ENCODE measurements around the gene SDCBP2.

Gene SDCBP2

DNA sequence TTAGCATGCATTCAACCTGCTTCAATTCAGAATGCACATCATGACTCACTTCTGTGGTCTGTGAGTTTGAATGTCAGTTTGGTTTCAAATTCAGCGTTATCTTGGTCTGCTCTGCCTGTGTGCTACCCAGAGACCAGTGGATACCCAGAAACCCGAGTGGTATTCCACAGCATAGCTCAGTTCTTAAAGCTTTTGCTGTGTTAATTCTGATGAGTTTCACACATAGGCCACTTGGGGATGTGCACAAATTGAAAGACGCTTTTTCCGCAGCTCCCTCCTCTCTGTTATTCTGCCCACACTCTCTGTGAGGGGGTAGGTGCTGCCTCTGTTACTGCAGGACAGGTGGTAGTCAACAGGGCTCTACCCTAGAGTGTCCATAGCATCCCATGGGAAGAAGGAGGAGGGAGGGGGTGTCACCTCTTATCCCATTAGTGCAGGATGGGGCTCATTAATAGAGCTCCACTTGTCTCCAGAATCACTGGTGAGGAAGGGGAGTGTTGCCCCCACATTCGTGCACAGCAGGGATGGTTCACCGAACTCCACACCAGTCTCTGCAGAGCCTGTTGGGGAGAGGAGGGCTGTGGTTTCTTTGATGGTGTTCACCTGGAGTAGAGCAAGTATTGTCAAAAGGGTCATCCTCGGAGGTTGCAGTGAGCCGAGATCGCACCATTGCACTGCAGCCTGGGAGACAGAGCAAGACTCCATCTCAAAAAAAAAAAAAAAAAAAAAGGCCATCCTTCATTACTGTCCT is 29.2 kb upstream of the SDCBP2 start:
- DNase-seq, result no peak

GRCh38 chr20:1353956-1354355 is 25.0 kb upstream of the SDCBP2 start:
- DNase-seq, result no peak

DNA sequence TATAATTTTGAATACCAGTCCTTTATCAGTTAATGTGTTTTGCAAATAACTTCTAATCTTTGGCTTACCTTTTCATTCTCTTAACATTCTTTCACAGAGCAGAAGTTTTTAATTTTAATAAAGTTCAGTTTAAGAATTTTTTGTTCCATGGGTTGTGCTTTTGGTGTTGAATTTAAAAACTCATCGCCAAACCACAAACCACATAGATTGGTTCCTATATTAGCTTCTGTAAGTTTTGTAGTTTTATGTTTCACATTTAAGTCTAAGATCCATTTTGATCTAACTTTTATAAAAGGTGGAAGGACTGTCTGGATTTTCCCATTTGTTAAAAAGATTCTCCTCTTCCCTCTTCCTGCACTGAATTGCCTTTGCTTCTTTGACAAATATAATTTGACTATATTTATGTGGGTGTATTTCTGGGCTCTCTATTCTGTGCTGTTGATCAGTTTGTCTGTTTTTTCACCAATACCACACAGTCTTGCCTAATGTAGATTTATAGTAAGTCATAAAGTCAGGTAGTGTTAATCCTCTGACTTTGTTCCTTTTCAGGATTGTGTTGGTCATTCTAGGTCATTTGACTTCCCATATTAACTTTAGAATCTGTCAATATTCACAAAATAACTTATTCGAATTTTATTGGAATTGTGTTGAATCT is 17.5 kb upstream of the SDCBP2 start:
- no peak for DNase-seq

DNA sequence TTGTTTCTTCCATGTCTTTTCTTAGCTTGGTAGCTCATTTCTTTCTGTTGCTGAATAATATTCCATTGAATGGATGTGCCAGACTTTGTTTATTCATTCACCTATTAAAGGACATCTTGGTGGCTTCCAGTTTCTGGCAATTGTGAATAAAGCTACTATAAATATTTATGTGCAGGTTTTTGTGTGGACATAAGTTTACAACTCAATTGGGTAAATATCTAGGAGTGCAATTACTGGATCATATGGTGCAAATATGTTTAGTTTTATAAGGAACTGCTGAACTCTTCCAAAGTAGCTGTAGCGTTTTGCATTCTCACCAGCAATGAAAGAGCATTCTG is 16.8 kb upstream of the SDCBP2 start:
- no peak for DNase-seq

DNA sequence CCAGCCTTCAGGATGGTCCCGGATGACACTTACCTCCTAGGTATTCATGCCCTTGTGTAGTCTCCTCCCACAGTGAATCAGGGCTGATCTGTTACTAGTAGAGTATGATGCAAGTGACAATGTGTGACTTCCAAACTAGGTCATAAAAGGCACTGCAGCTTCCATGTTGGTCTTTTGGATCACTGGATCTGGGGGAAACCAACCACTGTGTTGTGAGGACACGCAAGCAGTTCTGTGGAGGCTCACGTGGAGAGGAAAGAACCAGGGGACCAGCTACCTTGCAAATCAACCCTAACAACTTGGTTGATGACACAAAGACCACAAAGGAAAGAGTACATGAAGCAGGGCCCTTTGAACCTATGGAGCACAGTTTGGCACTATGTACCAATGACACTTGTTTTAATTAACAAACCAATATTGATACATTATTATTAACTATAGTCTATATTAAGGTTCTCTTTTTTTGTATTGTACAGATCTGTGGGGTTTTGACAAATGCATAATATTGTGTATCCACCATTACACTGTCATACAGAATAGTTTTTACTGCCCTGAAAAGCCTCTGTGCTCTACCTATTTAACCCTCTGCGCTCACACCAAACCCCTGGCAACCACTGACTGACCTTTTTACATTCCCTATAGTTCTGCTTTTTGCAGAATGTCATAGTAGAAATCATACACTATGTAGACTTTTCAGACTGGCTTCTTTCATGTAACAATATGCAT is 16.3 kb upstream of the SDCBP2 start:
- no peak for DNase-seq

DNA sequence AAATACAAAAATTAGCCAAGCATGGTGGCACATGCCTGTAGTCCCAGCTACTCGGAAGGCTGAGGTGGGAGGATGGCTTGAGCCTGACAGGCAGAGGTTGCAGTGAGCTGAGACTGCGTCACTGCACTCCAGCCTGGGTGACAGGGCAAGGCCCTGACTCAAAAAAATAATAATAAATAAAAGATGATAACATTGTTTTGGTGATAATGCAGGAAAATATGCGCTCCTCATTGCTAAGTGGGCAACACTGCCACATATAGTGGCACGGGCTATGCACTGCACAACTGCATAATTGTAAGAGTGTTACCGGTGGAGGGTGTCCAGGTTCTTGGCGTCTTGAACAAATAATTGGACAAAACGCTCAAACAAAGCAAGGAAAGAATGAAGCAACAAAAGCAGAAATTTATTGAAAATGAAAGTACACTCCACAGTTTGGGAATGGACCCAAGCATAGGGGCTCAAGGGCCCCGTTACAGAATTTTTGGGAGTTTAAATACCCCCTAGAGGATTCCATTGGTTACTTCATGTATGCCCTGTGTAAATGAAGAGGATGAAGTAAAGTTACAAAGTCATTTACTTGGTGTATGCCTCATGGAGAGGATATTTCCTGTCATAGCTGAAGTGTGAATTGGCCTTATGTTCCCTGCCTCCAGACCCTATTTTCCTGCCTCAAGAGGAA is 14.6 kb upstream of the SDCBP2 start:
- DNase-seq, result peak; percentile 1

DNA sequence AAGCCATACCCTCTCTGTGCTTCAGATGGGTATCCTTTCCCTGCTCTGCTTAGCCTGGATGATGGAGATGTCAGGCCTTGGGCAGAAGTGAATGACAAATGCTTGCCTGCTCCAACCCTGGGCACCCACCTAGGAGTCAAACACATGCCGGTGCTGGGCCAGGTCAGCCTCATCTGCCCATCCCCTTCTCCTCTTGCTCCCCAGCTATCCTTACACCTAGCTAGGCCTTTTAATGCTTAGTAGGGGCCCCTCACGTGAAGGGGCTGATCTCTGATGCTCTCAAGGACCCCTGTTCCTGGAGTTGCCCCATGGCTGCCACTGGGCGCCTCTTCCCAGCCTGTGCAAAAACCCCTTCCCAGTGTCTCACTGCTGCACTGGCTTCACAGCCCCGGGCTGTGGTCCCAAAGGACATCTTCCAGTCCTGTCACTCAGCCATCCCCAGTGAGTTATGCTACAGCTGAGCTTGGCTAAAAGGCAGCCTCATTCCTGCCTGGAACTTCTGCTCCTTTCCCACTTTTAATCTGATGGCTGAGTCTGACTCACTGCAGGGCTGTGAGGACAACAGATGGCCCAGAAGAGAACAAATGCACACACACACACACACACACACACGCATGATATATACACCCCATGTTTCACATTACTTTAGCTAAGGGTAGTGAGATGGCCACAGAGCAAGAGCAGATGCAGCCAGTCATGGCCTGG is 12.8 kb upstream of the SDCBP2 start:
- no peak for DNase-seq

DNA sequence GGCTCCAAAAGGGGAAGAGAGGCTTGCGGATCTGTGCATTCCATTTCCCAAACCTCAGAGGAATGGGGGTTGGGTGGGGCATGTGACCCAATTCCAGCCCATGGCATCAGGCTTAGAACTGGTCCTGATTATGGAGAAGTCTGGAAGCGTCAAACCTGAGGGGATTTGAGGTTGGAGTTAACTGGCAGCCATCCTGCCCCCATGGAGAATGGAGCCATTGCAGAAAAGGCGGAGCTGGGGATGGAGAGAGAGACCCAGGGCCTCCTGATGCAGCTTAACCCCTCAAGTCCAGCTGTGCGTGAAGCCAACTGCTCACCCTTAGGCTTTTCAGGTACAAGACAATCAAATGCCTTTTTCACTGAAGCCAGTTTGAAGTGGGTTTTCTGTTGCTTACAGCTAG is 9.9 kb upstream of the SDCBP2 start:
- DNase-seq, result no peak

- DNase-seq, result no peak
Measured at GRCh38 chr20:1338096-1338495, 9.2 kb upstream of the SDCBP2 start.

GRCh38 chr20:1337441-1337840 is 8.5 kb upstream of the SDCBP2 start:
- no peak for DNase-seq

- no peak for DNase-seq
Measured at GRCh38 chr20:1336699-1337367, 7.9 kb upstream of the SDCBP2 start.

GRCh38 chr20:1335961-1336698 is 7.2 kb upstream of the SDCBP2 start:
- no peak for DNase-seq

DNA sequence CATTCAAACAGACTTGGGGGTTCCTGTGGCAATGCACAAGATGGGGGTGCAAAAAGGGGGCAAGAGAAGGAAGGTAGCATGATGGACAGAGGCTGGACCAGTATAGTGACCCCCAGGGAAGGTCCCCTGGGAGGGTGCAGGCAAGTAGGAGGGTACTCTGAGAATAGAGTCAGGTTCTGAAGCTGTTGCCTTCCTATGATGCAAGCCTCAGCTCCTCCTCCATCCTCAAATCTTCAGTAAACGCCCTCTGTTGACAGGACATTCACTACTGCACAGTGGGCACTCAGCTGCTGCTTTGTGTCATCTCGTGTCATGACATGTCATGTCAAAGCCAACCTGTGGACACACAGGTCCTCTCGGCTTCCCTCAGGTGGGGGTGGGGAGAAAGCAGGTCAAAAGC is 5.8 kb upstream of the SDCBP2 start:
- peak; percentile 32 for DNase-seq

DNA sequence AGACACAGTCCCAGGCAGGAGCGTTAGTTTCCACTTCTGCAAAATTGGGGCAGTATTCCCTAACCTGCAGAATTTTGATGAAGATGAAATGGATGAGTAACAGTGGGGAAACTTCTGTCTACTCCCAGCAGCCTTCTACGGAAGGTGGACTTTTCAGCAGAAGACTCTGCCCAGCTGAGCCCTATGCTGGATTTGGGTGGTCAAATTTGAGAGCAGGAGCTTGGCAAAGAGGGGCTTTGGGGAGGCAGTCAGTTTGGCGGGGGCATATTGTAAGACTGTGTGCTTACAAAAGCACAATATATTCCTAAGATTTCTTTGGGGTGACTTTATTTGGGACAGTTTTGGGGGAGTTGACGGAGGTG is 5.4 kb upstream of the SDCBP2 start:
- DNase-seq, result no peak

DNA sequence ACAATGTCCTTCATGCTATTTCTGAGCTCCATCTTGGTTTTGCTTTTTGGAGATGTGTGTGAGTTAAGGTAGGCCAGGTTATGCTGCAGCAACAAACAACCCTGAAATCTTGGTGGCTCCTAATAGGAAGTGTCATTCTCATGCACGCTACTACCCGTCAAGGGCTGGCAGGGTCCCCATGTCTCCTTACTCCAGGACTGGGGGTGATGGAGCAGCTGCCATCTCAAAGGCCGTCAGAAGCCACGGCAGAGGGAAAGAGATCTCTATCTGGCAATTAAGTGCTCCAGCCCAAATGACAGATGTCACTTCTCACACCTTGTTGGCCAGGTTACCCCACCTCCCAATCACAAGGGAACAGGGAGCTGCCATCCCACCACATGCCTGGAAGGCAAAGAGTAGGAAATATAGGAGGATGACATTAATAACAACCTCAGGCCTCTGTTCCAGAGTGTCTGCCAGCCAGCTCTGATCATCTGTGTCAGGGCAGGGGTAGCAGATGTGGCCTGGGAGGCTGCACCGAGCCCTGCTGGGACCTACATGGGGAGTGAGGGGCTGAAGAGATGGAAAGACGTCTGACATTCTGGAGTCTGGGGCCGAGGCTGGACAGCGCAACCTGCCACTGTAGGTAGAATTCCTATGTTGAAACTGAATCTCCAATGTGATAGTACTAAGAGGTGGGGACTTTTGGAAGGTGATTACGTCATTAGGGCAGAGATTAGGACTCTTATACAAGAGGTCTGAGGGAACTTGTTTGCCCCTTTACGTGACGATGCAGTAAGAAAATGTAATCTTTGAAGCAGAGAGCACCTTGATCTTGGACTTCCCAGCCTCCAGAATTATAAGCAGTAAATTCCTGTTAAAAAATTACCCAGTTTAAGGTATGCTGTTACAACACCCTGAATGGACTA is 4.8 kb upstream of the SDCBP2 start:
- no peak for DNase-seq

GRCh38 chr20:1332749-1333300 is 3.9 kb upstream of the SDCBP2 start:
- peak; percentile 43 for DNase-seq

DNA sequence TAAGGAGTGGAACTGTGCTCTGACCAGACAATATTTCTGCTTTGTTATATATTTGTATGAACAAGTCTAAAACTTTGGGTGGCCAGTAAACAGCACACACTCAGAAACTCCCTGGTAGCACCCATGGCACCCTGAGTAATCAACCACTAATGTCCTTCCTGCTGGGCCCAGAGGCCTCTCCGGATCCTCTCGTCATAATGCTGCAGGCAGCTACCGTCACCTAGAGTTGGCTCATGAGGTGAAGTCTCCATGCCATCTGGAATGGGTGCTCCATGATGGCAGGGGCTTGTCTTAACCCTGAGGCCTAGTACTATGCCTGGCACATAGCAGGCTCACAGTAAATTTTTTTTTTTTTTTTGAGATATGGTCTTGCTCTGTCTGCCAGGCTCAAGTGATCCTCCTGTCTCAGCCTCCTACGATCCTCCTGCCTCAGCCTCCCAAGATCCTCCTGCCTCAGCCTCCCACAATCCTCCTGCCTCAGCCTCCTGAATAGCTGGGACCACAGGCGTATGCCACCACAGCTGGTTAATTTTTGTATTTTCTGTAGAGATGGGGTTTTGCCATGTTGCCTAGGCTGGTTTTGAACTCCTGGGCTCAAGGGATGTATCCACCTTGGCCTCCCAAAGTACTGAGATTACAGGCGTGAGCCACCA is 3.0 kb upstream of the SDCBP2 start:
- peak; percentile 39 for DNase-seq

- no peak for DNase-seq
Measured at GRCh38 chr20:1331101-1331500, 2.2 kb upstream of the SDCBP2 start.

GRCh38 chr20:1330075-1330830 is 1.3 kb upstream of the SDCBP2 start:
- DNase-seq, result peak; percentile 59
